Colonic mucosa (tissue), 4 donors: Measurements from ENCODE around the gene RNF144A. TPM values are rescaled to one million over a fixed set of nuclear protein-coding genes. Genes with fewer than 3 reads are reported as not detected.

Source experiments
- DNase-seq: peaks from one replicate; pipeline ENCODE4 v3.0.0-alpha.2; 2020
- H3K27ac ChIP-seq: fragments of 200-600 bp; one replicate; pipeline ENCODE4 v1.8.0; 2021
- H3K27me3 ChIP-seq: fragments of 200-600 bp; one replicate; pipeline ENCODE4 v1.8.0; 2021
- H3K36me3 ChIP-seq: fragments of 200-600 bp; one replicate; pipeline ENCODE4 v1.8.0; 2021
- H3K4me1 ChIP-seq: fragments of 200-600 bp; one replicate; pipeline ENCODE4 v1.8.0; 2021; ENCODE audit warnings: mild to moderate bottlenecking
- H3K4me3 ChIP-seq: fragments of 200-600 bp; one replicate; pipeline ENCODE4 v1.8.0; 2021
- H3K9ac ChIP-seq, 2 donors: one replicate each; pipeline ENCODE4 v1.7.0; 2013; ENCODE audit warnings: control low read depth in 2 of 2, low read depth in 2 of 2, low read length in 2 of 2
- H3K9me3 ChIP-seq: fragments of 200-600 bp; one replicate; pipeline ENCODE4 v1.8.0; 2021
- intact Hi-C: fragments of 100-400 bp; cut with DNase I; formaldehyde crosslinking; loops from one replicate; pipeline ENCODE4 v1.14.1; 2022
- total RNA-seq, 2 donors: library from RNA; stranded (reverse); fragmentation: NEBNext Ultra II Directional in 1 of 2; extraction: Animal tissue kit (Norgen Biotek cat#: 25700) in 1 of 2; gene quantifications; one replicate each; pipeline ENCODE4 v1.2.1, GENCODE V29; 2021
- TF ChIP-seq, protein P1 (sequence below): fragments of 200-600 bp; IDR thresholded peaks from one replicate; pipeline ENCODE4 v1.8.0; 2022; ENCODE audit warnings: antibody characterized with exemption, mild to moderate bottlenecking
- donor health status: healthy.
- donor health status: DM: no; HTN: no; CAD: no.
- donor health status: DM: no; HTN: no; CAD: no.

RNF144A gene
- total RNA-seq, 2 donors from 2014 or later: 13.9 to 22.6 TPM

DNA sequence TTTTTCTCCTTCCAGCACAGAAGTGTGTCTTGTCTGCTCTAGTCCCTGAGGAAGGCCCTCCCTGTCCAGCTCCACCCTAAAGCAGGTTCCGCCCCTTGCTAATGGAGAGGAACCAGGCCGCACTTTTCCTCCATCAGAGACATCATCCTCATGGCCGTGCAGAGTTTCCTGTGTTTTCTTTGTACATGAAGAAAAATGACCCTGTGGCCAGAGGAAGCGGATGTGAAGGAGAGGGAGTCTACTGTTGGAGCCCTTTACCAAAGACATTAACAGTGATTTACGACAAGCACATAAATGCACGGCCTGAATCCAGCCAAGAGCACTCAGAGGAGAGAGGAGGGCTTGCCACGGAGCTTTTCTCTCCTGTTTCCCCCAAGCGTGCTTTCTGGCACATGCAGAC is 109.5 kb downstream of the RNF144A start:
- no peaks in the 10 kb centered on the region for H3K27me3 ChIP-seq
- no peaks in the 10 kb centered on the region for H3K9me3 ChIP-seq
- H3K27ac ChIP-seq: no peak overlapping the region
- no peak for DNase-seq
- TF ChIP-seq, protein P1, sequence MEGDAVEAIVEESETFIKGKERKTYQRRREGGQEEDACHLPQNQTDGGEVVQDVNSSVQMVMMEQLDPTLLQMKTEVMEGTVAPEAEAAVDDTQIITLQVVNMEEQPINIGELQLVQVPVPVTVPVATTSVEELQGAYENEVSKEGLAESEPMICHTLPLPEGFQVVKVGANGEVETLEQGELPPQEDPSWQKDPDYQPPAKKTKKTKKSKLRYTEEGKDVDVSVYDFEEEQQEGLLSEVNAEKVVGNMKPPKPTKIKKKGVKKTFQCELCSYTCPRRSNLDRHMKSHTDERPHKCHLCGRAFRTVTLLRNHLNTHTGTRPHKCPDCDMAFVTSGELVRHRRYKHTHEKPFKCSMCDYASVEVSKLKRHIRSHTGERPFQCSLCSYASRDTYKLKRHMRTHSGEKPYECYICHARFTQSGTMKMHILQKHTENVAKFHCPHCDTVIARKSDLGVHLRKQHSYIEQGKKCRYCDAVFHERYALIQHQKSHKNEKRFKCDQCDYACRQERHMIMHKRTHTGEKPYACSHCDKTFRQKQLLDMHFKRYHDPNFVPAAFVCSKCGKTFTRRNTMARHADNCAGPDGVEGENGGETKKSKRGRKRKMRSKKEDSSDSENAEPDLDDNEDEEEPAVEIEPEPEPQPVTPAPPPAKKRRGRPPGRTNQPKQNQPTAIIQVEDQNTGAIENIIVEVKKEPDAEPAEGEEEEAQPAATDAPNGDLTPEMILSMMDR: no peak
- H3K9ac ChIP-seq: no peak overlapping the region
- peaks cover 4% of the 10 kb centered on the region for H3K4me1 ChIP-seq
- no peak overlapping the region for H3K4me3 ChIP-seq
- intact Hi-C loops: loop anchor here (5.0 kb wide), 1 partner anchor 114 kb away; no protein-coding TSS in a partner anchor
- no peaks in the 10 kb centered on the region for H3K36me3 ChIP-seq

DNA sequence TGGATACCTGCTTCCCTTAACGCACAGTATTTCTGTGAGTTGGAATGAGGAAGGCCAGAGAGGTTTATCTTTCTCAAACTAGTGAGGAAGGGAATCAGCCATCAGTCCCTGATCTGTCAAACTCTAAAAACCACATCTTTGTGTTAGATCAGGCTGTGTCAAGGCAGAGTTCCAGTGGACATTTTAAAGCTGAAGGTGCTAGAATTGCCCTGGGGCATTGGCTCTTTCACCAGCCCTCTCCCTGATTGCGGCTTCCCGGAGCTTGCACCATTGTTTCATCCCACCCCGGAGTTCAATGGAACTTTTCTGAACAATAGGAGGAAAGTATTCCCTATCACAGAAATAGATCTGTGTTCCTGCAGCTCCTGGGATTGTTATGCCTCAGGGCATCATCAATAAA is 110.2 kb downstream of the RNF144A start:
- Histone ChIP-seq H3K9ac (no peak overlapping the region), H3K36me3 (no peaks in the 10 kb centered on the region), H3K4me3 (no peak overlapping the region), H3K27ac (no peak overlapping the region), H3K4me1 (peaks cover 4% of the 10 kb centered on the region), H3K27me3 (no peaks in the 10 kb centered on the region), H3K9me3 (no peaks in the 10 kb centered on the region)
- no peak for DNase-seq
- TF ChIP-seq, protein P1: no peak
- intact Hi-C loops: loop anchor here (5.0 kb wide), 1 partner anchor 115 kb away; no protein-coding TSS in a partner anchor

DNA sequence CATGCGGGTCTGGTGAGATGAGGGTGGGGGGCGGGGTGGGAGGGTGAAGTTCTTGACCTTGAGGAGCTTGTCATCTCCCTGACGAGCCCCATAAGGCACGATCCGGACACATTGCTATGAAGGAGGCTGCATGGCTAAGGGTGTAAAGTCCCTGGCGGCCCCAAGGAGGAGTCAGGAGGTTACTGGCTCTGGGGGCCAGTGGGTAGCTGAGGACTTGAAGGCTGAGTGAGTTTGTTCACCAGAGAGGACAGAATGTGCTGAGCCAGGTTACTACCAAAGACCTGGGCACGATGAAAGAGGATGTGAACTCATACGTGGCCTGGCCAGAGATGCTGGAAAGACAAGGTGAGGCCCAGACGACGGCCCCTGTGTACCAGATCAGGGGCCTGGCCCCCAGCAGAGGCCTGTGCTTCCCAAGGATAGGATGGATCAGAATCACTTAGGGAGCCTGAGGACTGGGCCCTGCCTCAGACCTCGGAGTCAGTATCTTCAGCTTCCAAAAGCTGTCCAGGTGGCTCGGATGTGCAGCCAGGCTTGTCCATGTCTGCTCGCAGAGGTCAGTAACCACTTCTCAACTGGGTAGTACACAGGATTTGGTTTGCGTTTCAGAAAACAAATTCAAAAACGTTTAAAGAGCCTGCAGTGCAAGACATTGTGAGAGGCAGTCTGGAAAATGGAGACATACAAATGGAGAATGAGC is 110.9 kb downstream of the RNF144A start:
- no peaks in the 10 kb centered on the region for H3K27me3 ChIP-seq
- H3K36me3 ChIP-seq: no peaks in the 10 kb centered on the region
- no peak for DNase-seq
- H3K9me3 ChIP-seq: no peaks in the 10 kb centered on the region
- intact Hi-C loops: loop anchor here (5.0 kb wide), 1 partner anchor 116 kb away; no protein-coding TSS in a partner anchor
- TF ChIP-seq, protein P1: no peak
- H3K9ac ChIP-seq: no peak overlapping the region
- H3K4me1 ChIP-seq: peaks cover 4% of the 10 kb centered on the region
- H3K4me3 ChIP-seq: no peak overlapping the region
- no peak overlapping the region for H3K27ac ChIP-seq

DNA sequence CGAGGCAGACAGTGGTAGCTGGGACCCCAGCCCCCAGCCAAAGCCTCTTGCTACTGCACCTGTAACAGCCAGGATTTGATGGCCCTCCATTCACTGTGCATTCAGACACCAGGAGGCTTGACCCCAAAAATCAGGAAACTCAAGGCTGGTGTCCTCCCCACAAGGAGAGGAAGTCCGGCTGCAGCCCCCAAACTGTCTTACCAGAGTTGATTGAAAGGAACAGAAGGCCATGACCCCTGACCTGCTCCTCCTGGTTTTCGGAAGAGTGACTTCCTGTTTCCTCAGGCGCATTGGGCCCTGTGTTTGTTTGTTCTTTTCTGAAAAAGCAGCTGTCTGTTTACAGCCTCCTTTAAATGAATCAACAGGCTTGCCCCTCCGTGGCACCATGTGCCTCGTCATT is 111.6 kb downstream of the RNF144A start:
- intact Hi-C loops: loop anchor here (5.0 kb wide), 1 partner anchor 117 kb away; no protein-coding TSS in a partner anchor
- Histone ChIP-seq H3K9me3 (no peaks in the 10 kb centered on the region), H3K4me3 (no peak overlapping the region), H3K27me3 (no peaks in the 10 kb centered on the region), H3K9ac (no peak overlapping the region), H3K36me3 (no peaks in the 10 kb centered on the region), H3K4me1 (peaks cover 4% of the 10 kb centered on the region), H3K27ac (no peak overlapping the region)
- TF ChIP-seq, protein P1: no peak
- no peak for DNase-seq

DNA sequence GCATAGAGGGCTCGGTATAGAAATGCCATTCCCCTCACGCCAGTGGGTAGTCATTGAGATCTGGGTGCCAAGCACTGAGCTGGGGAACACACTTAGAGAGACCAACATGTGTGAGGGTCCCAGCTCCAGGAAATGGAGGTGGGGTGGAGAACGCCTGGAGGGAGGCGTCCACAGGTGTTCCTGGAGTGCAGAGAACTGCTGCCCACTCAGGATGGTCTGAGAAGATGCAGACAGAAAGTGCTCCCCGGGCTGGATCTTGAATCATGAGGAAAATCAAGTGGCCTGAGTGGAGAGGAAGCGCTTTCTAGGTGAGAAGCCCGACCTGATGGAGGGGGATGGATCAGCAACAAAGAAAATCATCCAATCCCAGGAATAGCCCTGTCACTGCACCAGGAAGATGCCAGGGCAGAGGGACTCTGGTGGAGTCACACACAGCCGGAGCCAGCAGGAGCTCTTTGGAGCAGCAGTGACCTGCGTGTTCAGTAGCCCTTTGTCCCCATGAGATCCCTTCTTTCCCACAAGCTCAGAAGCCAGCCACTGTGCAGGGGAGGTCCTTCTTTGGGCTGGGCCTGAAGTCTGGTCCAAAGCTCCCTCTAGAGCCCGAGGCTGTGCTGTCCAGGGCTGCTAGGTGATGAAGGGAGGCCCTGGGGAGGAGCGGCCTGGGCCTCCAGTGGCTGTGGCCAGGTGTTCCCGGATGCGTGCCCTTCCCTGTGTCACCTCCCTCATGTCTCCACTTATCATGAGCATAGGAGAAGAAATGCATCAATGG is 112.3 kb downstream of the RNF144A start:
- H3K36me3 ChIP-seq: no peaks in the 10 kb centered on the region
- H3K4me1 ChIP-seq: peaks cover 4% of the 10 kb centered on the region
- intact Hi-C loops: loop anchor here (5.0 kb wide), 1 partner anchor 117 kb away; no protein-coding TSS in a partner anchor
- H3K27ac ChIP-seq: no peak overlapping the region
- no peaks in the 10 kb centered on the region for H3K9me3 ChIP-seq
- H3K9ac ChIP-seq: no peak overlapping the region
- no peak for DNase-seq
- H3K27me3 ChIP-seq: no peaks in the 10 kb centered on the region
- no peak overlapping the region for H3K4me3 ChIP-seq
- TF ChIP-seq, protein P1: no peak
